NCI-H2107 (cell line): ENCODE results near the gene EVA1A.

Experiments
- DNase-seq: peaks from one replicate; lab custom pipeline; 2025; lab: John Stamatoyannopoulos, UW

The EVA1A gene

GRCh38 chr2:75447176-75447575, 113.6 kb downstream of the EVA1A start:
- DNase-seq: no peak
